K562 (cell line): Measurements from ENCODE around the gene ACBD5. TPM values are rescaled to one million over a fixed set of nuclear protein-coding genes. Genes with fewer than 3 reads are reported as not detected.

ENCODE experiments used
- ARHGAP35 ChIP-seq: fragments of 450-650 bp; IDR thresholded peaks from 2 replicates; pipeline ENCODE4 v1.6.1; 2018; ENCODE audit not compliant: partially characterized antibody
- BACH1 ChIP-seq: fragments of 200-800 bp; sonication (Bioruptor generic); IDR thresholded peaks from 2 replicates; pipeline ENCODE4 v1.6.1; 2016; ENCODE audit warnings: missing genetic modification characterization, missing compliant biosample characterization
- CEBPB ChIP-seq: fragments of 450-650 bp; IDR thresholded peaks from 2 replicates; pipeline ENCODE4 v1.6.1; 2016; ENCODE audit warnings: missing genetic modification characterization, missing compliant biosample characterization
- DPF2 ChIP-seq: fragments of 450-650 bp; IDR thresholded peaks from 2 replicates; pipeline ENCODE4 v1.6.1; 2016
- GATAD2B ChIP-seq: fragments of 450-650 bp; IDR thresholded peaks from 2 replicates; pipeline ENCODE4 v1.6.1; 2017; ENCODE audit warnings: mild to moderate bottlenecking, borderline replicate concordance
- GMEB1 ChIP-seq: fragments of 250-450 bp; sonication (Bioruptor Pico); IDR thresholded peaks from 2 replicates; pipeline ENCODE4 v1.4.0; 2020; ENCODE audit warnings: mild to moderate bottlenecking
- HMG20A ChIP-seq: fragments of 450-650 bp; formaldehyde crosslinking; conservative IDR thresholded peaks from 2 replicates; pipeline ENCODE4 v1.4.0; 2020; ENCODE audit warnings: mild to moderate bottlenecking, mixed read lengths
- RCOR1 ChIP-seq, 2 experiments: IDR thresholded peaks; 2 replicates each; pipeline ENCODE4 v1.6.1; 2012; ENCODE audit warnings: low read depth in 2 of 2, low read length in 2 of 2, borderline replicate concordance in 1 of 2, improper control_type of control experiment in 1 of 2
- SAP30 ChIP-seq: fragments of 200-600 bp; sonication (generic); IDR thresholded peaks from 2 replicates; pipeline ENCODE4 v1.6.1; 2012; ENCODE audit warnings: borderline replicate concordance, low read depth, mild to moderate bottlenecking, moderate library complexity, low read length, control low read depth, inconsistent platforms; ENCODE audit not compliant: insufficient read depth, poor library complexity, severe bottlenecking
- SNRNP70 ChIP-seq: fragments of 200-400 bp; formaldehyde crosslinking; optimal IDR thresholded peaks from 2 replicates; pipeline ENCODE3; 2017; ENCODE audit warnings: low read depth, low read length
- THAP7 ChIP-seq: fragments of 250-450 bp; sonication (Bioruptor Pico); IDR thresholded peaks from 2 replicates; pipeline ENCODE4 v1.5.0; 2021
- U2AF2 ChIP-seq: fragments of 200-400 bp; formaldehyde crosslinking; optimal IDR thresholded peaks from 2 replicates; pipeline ENCODE3; 2017; ENCODE audit warnings: low read depth, mild to moderate bottlenecking, low read length
- ZBTB34 ChIP-seq: fragments of 250-450 bp; sonication (Bioruptor Pico); IDR thresholded peaks from 2 replicates; pipeline ENCODE4 v1.8.0; 2021; ENCODE audit warnings: mild to moderate bottlenecking, moderate library complexity
- ZKSCAN3 ChIP-seq: fragments of 250-450 bp; sonication (Bioruptor Pico); IDR thresholded peaks from 2 replicates; pipeline ENCODE4 v1.4.0; 2020
- ZNF12 ChIP-seq: sonication (generic); formaldehyde crosslinking; IDR thresholded peaks from 2 replicates; pipeline ENCODE4 v1.4.0; 2020; ENCODE audit warnings: mild to moderate bottlenecking, missing genetic modification reagents
- ZNF239 ChIP-seq: fragments of 250-450 bp; sonication (Bioruptor Pico); IDR thresholded peaks from 2 replicates; pipeline ENCODE4 v1.4.0; 2020; ENCODE audit warnings: mild to moderate bottlenecking
- ZNF277 ChIP-seq: fragments of 250-450 bp; sonication (Bioruptor Pico); IDR thresholded peaks from 2 replicates; pipeline ENCODE4 v1.8.0; 2022; ENCODE audit warnings: inconsistent platforms, mild to moderate bottlenecking, moderate library complexity, borderline replicate concordance
- ZNF316 ChIP-seq: fragments of 450-650 bp; IDR thresholded peaks from 2 replicates; pipeline ENCODE4 v1.6.1; 2016
- polyA plus RNA-seq, 8 experiments: library from polyadenylated mRNA; depleted of rRNA in 4 of 8; stranded (reverse) in 5 of 8; unstranded in 3 of 8; fragments of >200 nt; fragmentation: Nextera tagmentation in 2 of 8; fragmentation: Illumina TruSeq in 1 of 8; extraction: Ambion mirVana in 2 of 8; extraction: Trizol in 1 of 8; gene quantifications; 2 replicates each; pipeline versions ENCODE4 v1.2.1 to v1.2.3, GENCODE V29; 2011 to 2014; ENCODE audit warnings: inconsistent platforms in 1 of 8, missing spikeins in 1 of 8
- total RNA-seq, 7 experiments: library from RNA; depleted of rRNA in 6 of 7; stranded (reverse); fragments of >200 nt in 6 of 7; fragmentation: Illumina TruSeq in 2 of 7; extraction: Trizol in 2 of 7; gene quantifications; 2 replicates each; pipeline versions ENCODE4 v1.2.1 to v1.2.3, GENCODE V29; 2011 to 2021; ENCODE audit warnings: low replicate concordance in 1 of 7
- TF ChIP-seq, protein P1 (sequence below): fragments of 450-650 bp; IDR thresholded peaks from 2 replicates; pipeline ENCODE4 v1.6.1; 2016; ENCODE audit warnings: mild to moderate bottlenecking

The ACBD5 gene
- total and polyA plus RNA-seq, 9 of the 15 experiments (the other 6 are each of a cell fraction or from before 2014, with no cell fraction given) = 1.5 to 10.3 (median 7.8) TPM

DNA sequence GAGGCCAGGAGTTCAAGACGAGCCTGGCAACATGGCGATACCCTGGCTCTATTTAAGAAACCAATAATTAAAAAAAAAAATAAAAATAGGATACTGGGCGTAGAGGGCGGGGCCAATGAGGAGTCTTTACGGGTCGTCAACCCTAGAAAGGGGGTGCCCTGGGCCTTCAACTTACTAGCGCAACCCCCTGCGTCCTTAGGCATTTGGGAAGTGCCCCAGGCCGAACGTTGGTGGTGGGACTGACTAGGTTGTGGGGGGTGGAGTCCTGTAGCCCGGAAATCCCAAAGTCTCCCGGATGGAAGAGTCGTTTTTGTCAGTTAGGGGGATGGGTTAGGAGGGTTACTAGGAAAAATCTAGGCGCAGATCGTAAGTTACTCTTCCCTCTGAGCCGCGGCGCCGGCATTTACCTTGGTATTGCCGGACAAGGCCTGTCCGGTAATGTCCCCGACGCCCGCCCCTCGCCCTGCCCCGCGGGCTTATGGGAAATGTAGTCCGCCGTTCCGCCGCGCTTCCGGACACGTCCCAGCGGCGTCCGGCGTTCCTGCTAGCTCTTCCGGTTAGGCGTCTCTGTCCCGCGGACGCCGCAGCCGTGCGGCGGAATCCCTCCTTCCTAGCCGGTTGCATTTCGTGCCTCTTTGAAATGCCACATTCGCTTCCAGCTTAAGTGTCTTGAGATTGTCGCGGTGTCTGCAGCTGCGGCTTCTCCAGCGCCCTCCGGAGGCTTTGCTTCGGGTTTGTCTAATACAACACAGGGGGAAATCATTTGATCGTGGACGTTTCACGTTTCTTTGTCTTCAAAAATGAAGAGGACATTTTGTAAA, 1.3 kb upstream of the ACBD5 start (continued):
- TF ChIP-seq ZNF12 (CRISPR knock-in tag) = no peak; the same call in 1 of the 2 replicates
- TF ChIP-seq ZNF277 (CRISPR knock-in tag) = no peak
- TF ChIP-seq RCOR1 (IDR thresholded peaks at IDR 0.05; ENCODE audit: borderline replicate concordance in 1 of 2, low read depth in 2 of 2, low read length in 2 of 2) = peak in 1 of 2 experiments; percentile 48; a peak in 1 of 4 replicates
- TF ChIP-seq THAP7 (CRISPR knock-in tag) = no peak
- peak; percentile 60; the same call in 1 of the 2 replicates for TF ChIP-seq ZBTB34 (CRISPR knock-in tag)
- TF ChIP-seq ZNF316 = no peak
- TF ChIP-seq CEBPB (tag) = no peak
- TF ChIP-seq DPF2 = 0 out of 2 replicates have a peak, but pooled peaks have one; percentile 9
- no peak for TF ChIP-seq SAP30
- TF ChIP-seq HMG20A (CRISPR knock-in tag) = no peak
- no peak for TF ChIP-seq ZNF239 (CRISPR knock-in tag)
- no peak for TF ChIP-seq ZKSCAN3 (CRISPR knock-in tag)
- TF ChIP-seq BACH1 = peak; percentile 69; the same call in 1 of the 2 replicates
- no peak for TF ChIP-seq ARHGAP35
- TF ChIP-seq, protein P1, sequence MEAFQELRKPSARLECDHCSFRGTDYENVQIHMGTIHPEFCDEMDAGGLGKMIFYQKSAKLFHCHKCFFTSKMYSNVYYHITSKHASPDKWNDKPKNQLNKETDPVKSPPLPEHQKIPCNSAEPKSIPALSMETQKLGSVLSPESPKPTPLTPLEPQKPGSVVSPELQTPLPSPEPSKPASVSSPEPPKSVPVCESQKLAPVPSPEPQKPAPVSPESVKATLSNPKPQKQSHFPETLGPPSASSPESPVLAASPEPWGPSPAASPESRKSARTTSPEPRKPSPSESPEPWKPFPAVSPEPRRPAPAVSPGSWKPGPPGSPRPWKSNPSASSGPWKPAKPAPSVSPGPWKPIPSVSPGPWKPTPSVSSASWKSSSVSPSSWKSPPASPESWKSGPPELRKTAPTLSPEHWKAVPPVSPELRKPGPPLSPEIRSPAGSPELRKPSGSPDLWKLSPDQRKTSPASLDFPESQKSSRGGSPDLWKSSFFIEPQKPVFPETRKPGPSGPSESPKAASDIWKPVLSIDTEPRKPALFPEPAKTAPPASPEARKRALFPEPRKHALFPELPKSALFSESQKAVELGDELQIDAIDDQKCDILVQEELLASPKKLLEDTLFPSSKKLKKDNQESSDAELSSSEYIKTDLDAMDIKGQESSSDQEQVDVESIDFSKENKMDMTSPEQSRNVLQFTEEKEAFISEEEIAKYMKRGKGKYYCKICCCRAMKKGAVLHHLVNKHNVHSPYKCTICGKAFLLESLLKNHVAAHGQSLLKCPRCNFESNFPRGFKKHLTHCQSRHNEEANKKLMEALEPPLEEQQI = no peak
- TF ChIP-seq GMEB1 (CRISPR knock-in tag) = peak; percentile 90
- peak; percentile 13; the same call in 1 of the 2 replicates for TF ChIP-seq GATAD2B
- TF ChIP-seq U2AF2 = no peak
- no peak for TF ChIP-seq SNRNP70
